T-cell (primary cell): ENCODE data around the gene C4orf51. TPM values are rescaled to one million over a fixed set of nuclear protein-coding genes. Genes with fewer than 3 reads are reported as not detected.
"Not testable (repeated sequence)": the region's sequence is repeated elsewhere in the genome, so short reads cannot be mapped to it uniquely, and the experiment has no call there.

Experiments used
- ATAC-seq, 4 experiments: fragments of 200-7000 bp in 3 of 4; fragments of 150-1000 bp in 1 of 4; cut with Tn5 transposase; replicated peaks in 1 of 4; 1 replicate in 3 of 4; 2 replicates in 1 of 4; pipeline ENCODE4 v1.10.0; 2021; ENCODE audit warnings: moderate library complexity in 3 of 4, mild to moderate bottlenecking in 2 of 4, moderate number of reproducible peaks in 1 of 4
- CTCF ChIA-PET, 2 donors: fragments of 300-600 bp; sonication (Branson Sonifier 250); formaldehyde crosslinking; loops; one replicate each; lab custom pipeline; 2022; ENCODE audit warnings: antibody characterized with exemption in 2 of 2; lab: Charles Lee
- POLR2A ChIA-PET, 2 donors: fragments of 300-600 bp; sonication (Branson Sonifier 250); formaldehyde crosslinking; loops; one replicate each; lab custom pipeline; 2022; ENCODE audit warnings: antibody characterized with exemption in 2 of 2; lab: Charles Lee
- DNase-seq, 35 experiments: peaks; one replicate each; pipeline versions ENCODE4 v3.0.0 to v3.0.0-alpha.2; 2013 to 2023
- H3K27ac ChIP-seq: one replicate; pipeline ENCODE4 v1.5.1; 2013; ENCODE audit warnings: low read length
- H3K27me3 ChIP-seq, 2 experiments: replicated peaks in 1 of 2; 1 replicate in 1 of 2; 2 replicates in 1 of 2; pipeline versions ENCODE4 v1.6.1 to v1.7.0; 2013; ENCODE audit warnings: low read length in 1 of 2, mixed read lengths in 1 of 2; ENCODE audit not compliant: control insufficient read depth in 2 of 2, insufficient read depth in 2 of 2; ENCODE audit errors: extremely low read depth in 1 of 2
- H3K36me3 ChIP-seq, 2 donors: 1 replicate in 1 of 2; 2 replicates in 1 of 2; pipeline versions ENCODE4 v1.6.1 to v1.7.0; 2013; ENCODE audit warnings: low read length in 1 of 2; ENCODE audit not compliant: control insufficient read depth in 2 of 2, insufficient read depth in 1 of 2; ENCODE audit errors: extremely low read depth in 1 of 2
- H3K4me1 ChIP-seq, 2 experiments: 1 replicate in 1 of 2; 2 replicates in 1 of 2; pipeline versions ENCODE4 v1.6.1 to v1.7.0; 2013; ENCODE audit warnings: low read length in 2 of 2, mixed read lengths in 1 of 2; ENCODE audit not compliant: insufficient read depth in 2 of 2, control insufficient read depth in 1 of 2; ENCODE audit errors: extremely low read depth in 1 of 2
- H3K4me3 ChIP-seq, 2 donors: 1 replicate in 1 of 2; 2 replicates in 1 of 2; pipeline versions ENCODE4 v1.5.1 to v1.7.0; 2013; ENCODE audit warnings: mild to moderate bottlenecking in 2 of 2, low read length in 1 of 2, moderate library complexity in 1 of 2; ENCODE audit not compliant: control insufficient read depth in 1 of 2; ENCODE audit errors: extremely low read depth in 1 of 2
- H3K9me3 ChIP-seq: 2 replicates; pipeline ENCODE4 v1.7.0; 2013
- H3K27ac Mint-ChIP-seq, 2 donors: one replicate each; pipeline ENCODE4 v1.8.0; 2020 to 2021; ENCODE audit warnings: mild to moderate bottlenecking in 2 of 2, mixed read lengths in 2 of 2
- H3K27me3 Mint-ChIP-seq, 2 donors: one replicate each; pipeline ENCODE4 v1.8.0; 2021 to 2022; ENCODE audit warnings: mixed read lengths in 2 of 2
- H3K36me3 Mint-ChIP-seq: one replicate; pipeline ENCODE4 v1.8.0; 2021; ENCODE audit warnings: mixed read lengths
- H3K4me1 Mint-ChIP-seq, 3 donors: one replicate each; pipeline ENCODE4 v1.8.0; 2020 to 2022; ENCODE audit warnings: mixed read lengths in 3 of 3, mild to moderate bottlenecking in 1 of 3
- H3K4me3 Mint-ChIP-seq, 3 donors: one replicate each; pipeline ENCODE4 v1.8.0; 2020 to 2022; ENCODE audit warnings: mild to moderate bottlenecking in 3 of 3, mixed read lengths in 3 of 3, moderate library complexity in 3 of 3
- H3K9me3 Mint-ChIP-seq, 3 donors: one replicate each; pipeline ENCODE4 v1.8.0; 2020 to 2022; ENCODE audit warnings: mixed read lengths in 3 of 3
- WGBS: methylation state at CpG from one replicate; pipeline ENCODE4 v1.1.5; 2013; ENCODE audit warnings: missing lambda C conversion rate; ENCODE audit not compliant: insufficient coverage; 5-methylcytosine and 5-hydroxymethylcytosine counted together
- total RNA-seq, 35 experiments: library from RNA in 6 of 35; stranded (reverse) in 6 of 35; fragments of 120-200 nt in 1 of 35; gene quantifications; one replicate each; pipeline versions ENCODE4 v1.2.1 to v1.2.4 and lab custom pipeline; 2013 to 2026

The C4orf51 gene
- total RNA-seq, 5 donors from 2014 or later (not counting 1 experiment from before 2014, with no cell fraction given), result not detected

DNA sequence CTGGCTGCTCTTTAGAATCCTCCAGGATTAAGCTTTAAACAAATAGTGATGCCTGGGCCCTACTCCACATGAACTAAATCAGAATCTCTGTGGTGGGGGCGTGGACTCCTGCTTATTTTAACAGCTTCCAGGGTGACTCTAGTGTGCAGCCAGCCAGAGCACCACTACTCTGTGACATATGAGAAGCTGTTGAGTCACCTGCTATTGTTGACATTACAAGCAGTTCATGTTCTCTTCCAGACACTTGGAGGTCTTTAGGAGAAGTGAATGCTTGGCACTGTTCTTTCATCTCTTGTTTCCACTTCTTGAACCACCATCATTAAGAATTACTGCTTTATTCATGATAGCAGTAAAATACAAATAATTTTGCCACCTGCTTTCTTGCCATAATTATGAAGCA, 426 bp upstream of the C4orf51 start:
- H3K27me3 ChIP-seq, result no peaks in the 10 kb centered on the region
- no peak for ATAC-seq

DNA sequence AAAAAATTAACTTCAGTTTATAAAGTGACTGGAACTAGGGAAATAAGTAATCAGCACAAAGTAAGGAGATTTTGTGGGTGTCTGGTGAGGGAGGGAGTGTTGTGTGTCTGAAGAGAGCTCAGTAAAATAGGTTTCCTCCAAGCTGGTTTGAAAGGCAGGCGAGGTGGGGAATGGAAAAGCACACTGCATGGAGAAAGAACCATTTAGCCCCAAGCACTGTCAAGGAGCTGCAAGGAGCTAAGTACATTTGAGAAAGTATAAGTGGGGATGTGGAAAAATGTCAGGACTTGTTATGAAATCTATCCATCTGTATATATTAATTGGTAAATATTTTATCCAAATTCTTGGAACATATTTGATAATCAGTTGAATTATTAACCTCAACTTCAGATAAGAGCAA, 956 bp downstream of the C4orf51 start:
- Mint-ChIP-seq H3K4me3 (no peak overlapping the region), H3K36me3 (no peaks in the 10 kb centered on the region), H3K9me3 (peaks cover 0 to 10% (median 5%) of the 10 kb centered on the region in 3 donors), H3K27ac (no peak overlapping the region), H3K27me3 (peaks cover 18 to 22% of the 10 kb centered on the region in 2 donors), H3K4me1 (no peaks in the 10 kb centered on the region)
- Histone ChIP-seq H3K9me3 (no peaks in the 10 kb centered on the region), H3K27me3 (no peaks in the 10 kb centered on the region), H3K27ac (no peak overlapping the region), H3K36me3 (no peaks in the 10 kb centered on the region), H3K4me1 (no peaks in the 10 kb centered on the region), H3K4me3 (no peak overlapping the region)
- DNase-seq, result no peak
- POLR2A ChIA-PET, result no interaction called here
- WGBS, result 60% methylated on average over 1 of the region's 1 CpG
- ATAC-seq, result no peak
- CTCF ChIA-PET, result no interaction called here

More for the DNA sequence above, 426 bp upstream of the C4orf51 start:
- DNase-seq, result no peak
- H3K36me3 ChIP-seq, result no peaks in the 10 kb centered on the region
- ChIA-PET POLR2A (no interaction called here), CTCF (no interaction called here)
- Mint-ChIP-seq H3K4me3 (no peak overlapping the region), H3K27ac (no peak overlapping the region), H3K36me3 (no peaks in the 10 kb centered on the region), H3K9me3 (peaks cover 0 to 10% (median 5%) of the 10 kb centered on the region in 3 donors), H3K4me1 (no peaks in the 10 kb centered on the region), H3K27me3 (peaks cover 13 to 18% of the 10 kb centered on the region in 2 donors)
- H3K9me3 ChIP-seq, result no peaks in the 10 kb centered on the region
- no peaks in the 10 kb centered on the region for H3K4me1 ChIP-seq
- no CpG with 5 or more reads among the region's 1 CpG for WGBS
- no peak overlapping the region for H3K27ac ChIP-seq
- no peak overlapping the region for H3K4me3 ChIP-seq

DNA sequence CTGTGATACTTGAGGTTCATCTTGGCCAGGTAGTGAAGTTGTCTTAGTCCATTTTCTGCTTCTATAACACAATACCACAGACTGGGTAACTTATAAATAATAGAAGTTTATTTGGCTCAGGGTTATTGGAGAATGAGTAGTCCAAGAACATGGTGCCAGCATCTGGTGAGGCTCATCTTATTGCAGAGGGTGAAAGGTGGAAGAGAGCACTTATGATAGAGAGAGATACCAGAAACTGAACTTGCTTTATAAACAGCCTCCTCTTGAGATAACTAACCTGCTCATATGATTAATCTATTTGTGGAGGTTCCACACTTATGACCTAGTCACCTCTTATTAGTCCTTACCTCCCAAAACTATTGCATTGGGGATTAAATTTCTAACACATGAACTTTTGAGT, 1.6 kb downstream of the C4orf51 start:
- no peak for ATAC-seq
- no peak overlapping the region for H3K4me3 ChIP-seq
- peaks cover 0 to 10% (median 5%) of the 10 kb centered on the region in 3 donors for H3K9me3 Mint-ChIP-seq
- POLR2A ChIA-PET, result no interaction called here
- H3K4me3 Mint-ChIP-seq, result no peak overlapping the region
- no peaks in the 10 kb centered on the region for H3K9me3 ChIP-seq
- peaks cover 18 to 22% of the 10 kb centered on the region in 2 donors for H3K27me3 Mint-ChIP-seq
- no peaks in the 10 kb centered on the region for H3K4me1 Mint-ChIP-seq
- H3K4me1 ChIP-seq, result no peaks in the 10 kb centered on the region
- CTCF ChIA-PET, result no interaction called here
- no peaks in the 10 kb centered on the region for H3K27me3 ChIP-seq
- no peak for DNase-seq
- no peaks in the 10 kb centered on the region for H3K36me3 ChIP-seq
- no peak overlapping the region for H3K27ac ChIP-seq
- H3K27ac Mint-ChIP-seq, result no peak overlapping the region
- H3K36me3 Mint-ChIP-seq, result no peaks in the 10 kb centered on the region

DNA sequence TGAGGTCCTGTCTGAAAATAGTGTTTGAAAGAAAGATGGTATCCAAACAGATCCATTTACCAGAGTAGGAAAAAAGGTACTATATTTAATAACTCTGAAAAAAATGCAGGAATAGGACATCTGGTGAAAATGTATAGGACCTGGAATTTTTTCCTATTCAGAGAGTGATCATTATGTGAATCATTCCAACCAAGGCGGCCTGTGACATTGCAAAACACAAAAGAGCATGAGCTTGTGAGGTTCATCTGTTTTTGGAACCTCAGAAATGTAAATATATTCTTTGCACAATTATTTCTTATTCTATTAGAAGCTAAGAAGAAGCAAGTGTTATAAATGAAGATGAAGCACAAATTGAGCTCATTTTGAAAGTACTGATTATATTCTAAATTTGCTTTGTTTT, 2.0 kb downstream of the C4orf51 start:
- no peak overlapping the region for H3K4me3 ChIP-seq
- H3K4me1 Mint-ChIP-seq, result no peaks in the 10 kb centered on the region
- H3K27ac Mint-ChIP-seq, result no peak overlapping the region
- POLR2A ChIA-PET, result no interaction called here
- H3K36me3 ChIP-seq, result no peaks in the 10 kb centered on the region
- no peaks in the 10 kb centered on the region for H3K27me3 ChIP-seq
- no peaks in the 10 kb centered on the region for H3K36me3 Mint-ChIP-seq
- no CpG with 5 or more reads among the region's 1 CpG for WGBS
- DNase-seq, result no peak
- CTCF ChIA-PET, result no interaction called here
- no peak overlapping the region for H3K4me3 Mint-ChIP-seq
- no peak for ATAC-seq
- H3K4me1 ChIP-seq, result no peaks in the 10 kb centered on the region
- H3K9me3 Mint-ChIP-seq, result peaks cover 0 to 10% (median 5%) of the 10 kb centered on the region in 3 donors
- no peaks in the 10 kb centered on the region for H3K9me3 ChIP-seq
- H3K27me3 Mint-ChIP-seq, result peaks cover 18 to 22% of the 10 kb centered on the region in 2 donors
- no peak overlapping the region for H3K27ac ChIP-seq

DNA sequence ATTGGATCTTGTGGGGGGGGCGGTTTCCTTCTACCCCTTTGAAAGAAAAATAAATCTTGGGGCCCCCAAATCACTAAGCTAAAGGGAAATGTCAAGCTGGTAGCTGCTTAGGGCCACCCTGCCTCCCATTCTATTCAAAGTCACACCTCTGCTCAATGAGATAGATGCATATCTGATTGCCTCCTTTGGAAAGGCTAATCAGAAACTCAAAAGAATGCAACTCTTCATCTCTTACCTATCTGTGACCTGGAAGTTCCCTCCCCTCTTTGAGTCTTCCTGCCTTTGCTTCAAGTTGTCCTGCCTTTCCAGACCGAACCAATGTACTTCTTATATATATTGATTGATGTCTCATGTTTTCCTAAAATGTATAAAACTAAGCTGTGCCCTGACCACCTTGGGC, 7.0 kb downstream of the C4orf51 start:
- Mint-ChIP-seq H3K4me1 (no peaks in the 10 kb centered on the region), H3K4me3 (no peak overlapping the region), H3K27me3 (peaks cover 5 to 11% of the 10 kb centered on the region in 2 donors), H3K9me3 (peaks cover 0 to 3% (median 0%) of the 10 kb centered on the region in 3 donors), H3K36me3 (no peaks in the 10 kb centered on the region), H3K27ac (no peak overlapping the region)
- no peak overlapping the region for H3K27ac ChIP-seq
- ATAC-seq, result no peak
- POLR2A ChIA-PET, result no interaction called here
- no peaks in the 10 kb centered on the region for H3K9me3 ChIP-seq
- no peaks in the 10 kb centered on the region for H3K36me3 ChIP-seq
- H3K4me1 ChIP-seq, result no peaks in the 10 kb centered on the region
- no peak overlapping the region for H3K4me3 ChIP-seq
- H3K27me3 ChIP-seq, result no peaks in the 10 kb centered on the region
- no peak for DNase-seq
- WGBS, result no CpG with 5 or more reads among the region's 2 CpGs
- CTCF ChIA-PET, result no interaction called here

DNA sequence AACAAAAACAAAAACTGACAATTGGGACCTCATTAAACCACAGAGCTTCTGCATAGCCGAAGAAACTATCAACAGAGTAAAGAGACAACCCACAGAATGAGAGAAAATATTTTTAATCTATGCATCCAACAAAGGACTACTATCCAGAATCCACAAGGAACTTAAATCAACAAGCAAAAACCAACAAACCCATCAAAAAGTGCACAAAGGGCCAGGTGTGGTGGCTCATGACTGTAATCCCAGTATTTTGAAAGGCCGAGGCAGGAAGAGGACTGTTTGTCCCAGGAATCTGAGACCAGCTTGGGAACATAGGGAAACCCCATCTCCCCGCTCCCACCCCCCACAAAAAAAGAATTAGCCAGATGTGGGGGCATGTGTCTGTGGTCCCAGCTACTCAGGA, 10.7 kb downstream of the C4orf51 start:
- 100% methylated on average over 1 of the region's 3 CpGs for WGBS
- CTCF ChIA-PET, result no interaction called here
- Mint-ChIP-seq H3K27me3 (peaks cover 0 to 6% of the 10 kb centered on the region in 2 donors), H3K4me3 (no peak overlapping the region), H3K4me1 (no peaks in the 10 kb centered on the region), H3K27ac (no peak overlapping the region), H3K36me3 (no peaks in the 10 kb centered on the region), H3K9me3 (peaks cover 0 to 6% (median 0%) of the 10 kb centered on the region in 3 donors)
- Histone ChIP-seq H3K4me3 (no peak overlapping the region), H3K36me3 (no peaks in the 10 kb centered on the region), H3K9me3 (no peaks in the 10 kb centered on the region), H3K4me1 (no peaks in the 10 kb centered on the region), H3K27ac (no peak overlapping the region), H3K27me3 (no peaks in the 10 kb centered on the region)
- no peak for DNase-seq
- POLR2A ChIA-PET, result no interaction called here
- ATAC-seq, result no peak

DNA sequence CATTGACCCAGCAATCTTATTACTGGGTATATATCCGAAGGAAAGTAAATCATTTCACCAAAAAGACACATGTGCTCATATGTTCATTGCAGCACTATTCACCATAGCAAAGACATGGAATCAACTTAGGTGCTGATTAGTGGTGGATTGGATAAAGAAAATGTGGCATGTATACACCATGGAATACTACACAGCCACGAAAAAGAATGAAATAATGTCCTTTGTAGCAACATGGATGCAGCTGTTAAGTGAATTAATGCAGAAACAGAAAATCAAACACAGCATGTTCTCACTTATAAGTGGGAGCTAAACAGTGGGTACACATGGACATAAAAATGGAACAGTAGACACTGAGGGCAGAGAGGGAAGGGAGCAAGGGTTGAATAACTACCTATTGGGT, 11.5 kb downstream of the C4orf51 start:
- ATAC-seq, H3K27me3 ChIP-seq, H3K9me3 Mint-ChIP-seq, H3K4me3 Mint-ChIP-seq, H3K36me3 ChIP-seq, H3K27me3 Mint-ChIP-seq, H3K4me1 Mint-ChIP-seq, H3K4me3 ChIP-seq, POLR2A ChIA-PET, CTCF ChIA-PET, H3K27ac Mint-ChIP-seq, DNase-seq, H3K36me3 Mint-ChIP-seq, H3K9me3 ChIP-seq, H3K27ac ChIP-seq, H3K4me1 ChIP-seq: not testable (repeated sequence)
- no CpG with 5 or more reads among the region's 2 CpGs for WGBS
